ENCODE data around the gene ABR. TPM values are rescaled to one million over a fixed set of nuclear protein-coding genes. Genes with fewer than 3 reads are reported as not detected.

Gene ABR
- total and polyA plus RNA-seq, 2 of the 13 experiments (the other 11 are each of a cell fraction or from before 2014, with no cell fraction given), result 12.4 to 40.4 TPM

GRCh38 chr17:1211287-1211686, 31.5 kb upstream of the ABR start (continued):
- TF ChIP-seq IKZF5 (CRISPR knock-in tag; IDR thresholded peaks at IDR 0.05) (no peak), KLF9 (CRISPR knock-in tag; IDR thresholded peaks at IDR 0.05; ENCODE audit: low read depth) (no peak), DZIP1 (CRISPR knock-in tag; IDR thresholded peaks at IDR 0.05) (no peak), ZNF746 (CRISPR knock-in tag; IDR thresholded peaks at IDR 0.05) (no peak), ZNF83 (CRISPR knock-in tag; IDR thresholded peaks at IDR 0.05; ENCODE audit: borderline replicate concordance) (no peak), GATAD1 (CRISPR knock-in tag; IDR thresholded peaks at IDR 0.05) (no peak), ZFP1 (CRISPR knock-in tag; IDR thresholded peaks at IDR 0.05) (no peak)

- H3K27me3 ChIP-seq (ENCODE audit: control insufficient read depth in 1 of 2, insufficient read depth in 2 of 2, low read length in 2 of 2), result peaks cover 4 to 48% of the 10 kb centered on the region in 2 experiments; a peak in 3 of 5 replicates
- H3K27ac ChIP-seq (ENCODE audit: extremely low read length, insufficient read depth, low read length), result no peak overlapping the region
- no peak for ATAC-seq
- POLR2A ChIA-PET, result no interaction called here
- H4K20me1 ChIP-seq (ENCODE audit: insufficient read depth, low read length), result no peaks in the 10 kb centered on the region
- no peak overlapping the region for H2AFZ ChIP-seq (ENCODE audit: low read length)
- no peak overlapping the region for H3K4me3 ChIP-seq (replicated peaks in 1 of 3; ENCODE audit: insufficient read depth in 1 of 3, low read depth in 2 of 3, low read length in 3 of 3)
- intact Hi-C loops (cut with micrococcal nuclease; ENCODE audit: unreplicated experiment) (no loop called here), in situ Hi-C loops (cut with HindIII; ENCODE audit: extremely low pct_ligation_motif_present, low pct_unique_long_range_greater_than_20kb) (no loop called here)
- no peaks in the 10 kb centered on the region for H3K4me1 ChIP-seq (ENCODE audit: insufficient read depth, low read length)
- CTCF ChIA-PET (ENCODE audit: low intra/inter-chr PET ratio, low total read pairs), result no interaction called here
- no TSS peak for BruUV-seq (replicated peaks)
- H3K79me2 ChIP-seq (ENCODE audit: insufficient read depth, low read length), result no peaks in the 10 kb centered on the region
- 58% methylated on average over 6 of the region's 6 CpGs for WGBS (ENCODE audit: low lambda C conversion rate)
- no peak overlapping the region for H3K9ac ChIP-seq (ENCODE audit: insufficient read depth, low read depth, low read length)
- no peak for DNase-seq (ENCODE audit: low spot score)
- no peak for FAIRE-seq
- no peaks in the 10 kb centered on the region for H3K36me3 ChIP-seq (replicated peaks in 1 of 2; ENCODE audit: control insufficient read depth in 1 of 2, insufficient read depth in 2 of 2, low read length in 2 of 2)
- H3K9me3 ChIP-seq (ENCODE audit: low read length), result no peaks in the 10 kb centered on the region
- H3K4me2 ChIP-seq (ENCODE audit: low read depth, low read length), result no peak overlapping the region
- TF ChIP-seq BORCS8-MEF2B (CRISPR knock-in tag; IDR thresholded peaks at IDR 0.05) (no peak), ZHX2 (IDR thresholded peaks at IDR 0.05; ENCODE audit: low read depth) (no peak), ZHX2 (CRISPR knock-in tag; IDR thresholded peaks at IDR 0.05; ENCODE audit: borderline replicate concordance) (no peak), ONECUT2 (CRISPR knock-in tag; IDR thresholded peaks at IDR 0.05) (no peak), PAF1 (CRISPR knock-in tag; IDR thresholded peaks at IDR 0.05) (no peak), U2AF1 (optimal IDR thresholded peaks at IDR 0.05; ENCODE audit: low read depth, low read length) (no peak), ATM (IDR thresholded peaks at IDR 0.05; ENCODE audit: borderline replicate concordance) (no peak), KLF16 (CRISPR knock-in tag; IDR thresholded peaks at IDR 0.05) (no peak), ZFP36L1 (CRISPR knock-in tag; IDR thresholded peaks at IDR 0.05) (no peak), ELF3 (CRISPR knock-in tag; IDR thresholded peaks at IDR 0.05) (no peak)
Measured at GRCh38 chr17:1208966-1209365, 29.2 kb upstream of the ABR start.
